ENCODE measurements around the gene CRYGB. TPM values are rescaled to one million over a fixed set of nuclear protein-coding genes. Genes with fewer than 3 reads are reported as not detected.

CRYGB gene
- total RNA-seq, 1 experiment from 2014 or later: 0.87 TPM

GRCh38 chr2:208192611-208193236 is 46.8 kb upstream of the CRYGB start:
- ATAC-seq: no peak
- ChIA-PET POLR2A (interaction anchor here (1.2 kb wide), 1 partner anchor 62 kb away, joined by 5 read pairs; no protein-coding TSS in a partner anchor), CTCF (interaction anchor here (1.2 to 1.5 kb wide), 2 partner anchors 17 to 62 kb away, joined by 4 read pairs; partner anchors contain the start of gene IDH1)
- peaks cover 32% of the 10 kb centered on the region for H3K4me1 Mint-ChIP-seq
- TF ChIP-seq TEAD4 (CRISPR knock-in tag; IDR thresholded peaks at IDR 0.05) (no peak), SMAD3 (CRISPR knock-in tag; IDR thresholded peaks at IDR 0.05; ENCODE audit: borderline replicate concordance) (no peak), TP53 (CRISPR knock-in tag; IDR thresholded peaks at IDR 0.05) (no peak), ZNF423 (CRISPR knock-in tag; IDR thresholded peaks at IDR 0.05) (no peak), ZBTB21 (CRISPR knock-in tag; IDR thresholded peaks at IDR 0.05; ENCODE audit: borderline replicate concordance) (no peak)
- TF ChIP-seq, protein P1, sequence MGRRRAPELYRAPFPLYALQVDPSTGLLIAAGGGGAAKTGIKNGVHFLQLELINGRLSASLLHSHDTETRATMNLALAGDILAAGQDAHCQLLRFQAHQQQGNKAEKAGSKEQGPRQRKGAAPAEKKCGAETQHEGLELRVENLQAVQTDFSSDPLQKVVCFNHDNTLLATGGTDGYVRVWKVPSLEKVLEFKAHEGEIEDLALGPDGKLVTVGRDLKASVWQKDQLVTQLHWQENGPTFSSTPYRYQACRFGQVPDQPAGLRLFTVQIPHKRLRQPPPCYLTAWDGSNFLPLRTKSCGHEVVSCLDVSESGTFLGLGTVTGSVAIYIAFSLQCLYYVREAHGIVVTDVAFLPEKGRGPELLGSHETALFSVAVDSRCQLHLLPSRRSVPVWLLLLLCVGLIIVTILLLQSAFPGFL (CRISPR knock-in tag; IDR thresholded peaks at IDR 0.05; ENCODE audit: borderline replicate concordance): no peak
- TF ChIP-seq, protein P2, sequence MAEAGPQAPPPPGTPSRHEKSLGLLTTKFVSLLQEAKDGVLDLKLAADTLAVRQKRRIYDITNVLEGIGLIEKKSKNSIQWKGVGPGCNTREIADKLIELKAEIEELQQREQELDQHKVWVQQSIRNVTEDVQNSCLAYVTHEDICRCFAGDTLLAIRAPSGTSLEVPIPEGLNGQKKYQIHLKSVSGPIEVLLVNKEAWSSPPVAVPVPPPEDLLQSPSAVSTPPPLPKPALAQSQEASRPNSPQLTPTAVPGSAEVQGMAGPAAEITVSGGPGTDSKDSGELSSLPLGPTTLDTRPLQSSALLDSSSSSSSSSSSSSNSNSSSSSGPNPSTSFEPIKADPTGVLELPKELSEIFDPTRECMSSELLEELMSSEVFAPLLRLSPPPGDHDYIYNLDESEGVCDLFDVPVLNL (CRISPR knock-in tag; IDR thresholded peaks at IDR 0.05; ENCODE audit: borderline replicate concordance, low read depth): no peak
- H3K36me3 Mint-ChIP-seq: no peaks in the 10 kb centered on the region
- no peaks in the 10 kb centered on the region for H3K27me3 Mint-ChIP-seq (ENCODE audit: low read depth)
- H3K27ac Mint-ChIP-seq: no peak overlapping the region
- DNase-seq (ENCODE audit: low spot score): no peak
- H3K9me3 Mint-ChIP-seq: no peaks in the 10 kb centered on the region
- no peak overlapping the region for H3K4me3 Mint-ChIP-seq

GRCh38 chr2:208189810-208190503 is 44.0 kb upstream of the CRYGB start, which contains the start of gene C2orf80:
C2orf80 (minus strand) TSS chr2:208190030; CDS start chr2:208186986, 3,044 bp downstream.
- no peaks in the 10 kb centered on the region for H3K27me3 Mint-ChIP-seq (ENCODE audit: low read depth)
- POLR2A ChIA-PET: no interaction called here
- DNase-seq (ENCODE audit: low spot score): no peak
- peak; percentile 39 for ATAC-seq
- CTCF ChIA-PET: no interaction called here
- no peak within 1 kb of the TSS for H3K27ac Mint-ChIP-seq
- no peaks in the 10 kb centered on the region for H3K9me3 Mint-ChIP-seq
- TF ChIP-seq ZNF138 (CRISPR knock-in tag; conservative IDR thresholded peaks at IDR 0.05): no peak
- TF ChIP-seq KAT7 (CRISPR knock-in tag; IDR thresholded peaks at IDR 0.05; ENCODE audit: borderline replicate concordance): no peak
- no peak for TF ChIP-seq ZNF281 (CRISPR knock-in tag; IDR thresholded peaks at IDR 0.05)
- no peak for TF ChIP-seq GTF2I (CRISPR knock-in tag; conservative IDR thresholded peaks at IDR 0.05)
- TF ChIP-seq E2F1 (CRISPR knock-in tag; IDR thresholded peaks at IDR 0.05): no peak
- TF ChIP-seq PRRX2 (CRISPR knock-in tag; IDR thresholded peaks at IDR 0.05): no peak
- no peak for TF ChIP-seq FOXP1 (CRISPR knock-in tag; IDR thresholded peaks at IDR 0.05; ENCODE audit: borderline replicate concordance)
- no peak for TF ChIP-seq ZNF263 (CRISPR knock-in tag; IDR thresholded peaks at IDR 0.05; ENCODE audit: low read depth)
- TF ChIP-seq IRF2 (CRISPR knock-in tag; IDR thresholded peaks at IDR 0.05; ENCODE audit: borderline replicate concordance, low read depth): no peak
- TF ChIP-seq, protein P2 (CRISPR knock-in tag; IDR thresholded peaks at IDR 0.05; ENCODE audit: borderline replicate concordance, low read depth): no peak
- TF ChIP-seq CREB1 (CRISPR knock-in tag; IDR thresholded peaks at IDR 0.05): no peak
- no peak for TF ChIP-seq EMX1 (CRISPR knock-in tag; IDR thresholded peaks at IDR 0.05)
- no peak for TF ChIP-seq ZNF121 (CRISPR knock-in tag; IDR thresholded peaks at IDR 0.05)
- TF ChIP-seq ZNF219 (CRISPR knock-in tag; IDR thresholded peaks at IDR 0.05; ENCODE audit: borderline replicate concordance): no peak
- no peak for TF ChIP-seq ZNF396 (CRISPR knock-in tag; IDR thresholded peaks at IDR 0.05; ENCODE audit: borderline replicate concordance)
- TF ChIP-seq, protein P3, sequence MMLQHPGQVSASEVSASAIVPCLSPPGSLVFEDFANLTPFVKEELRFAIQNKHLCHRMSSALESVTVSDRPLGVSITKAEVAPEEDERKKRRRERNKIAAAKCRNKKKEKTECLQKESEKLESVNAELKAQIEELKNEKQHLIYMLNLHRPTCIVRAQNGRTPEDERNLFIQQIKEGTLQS (CRISPR knock-in tag; conservative IDR thresholded peaks at IDR 0.05): no peak
- TF ChIP-seq ESRRA (CRISPR knock-in tag; IDR thresholded peaks at IDR 0.05; ENCODE audit: borderline replicate concordance): no peak
- no peak for TF ChIP-seq SMAD3 (CRISPR knock-in tag; IDR thresholded peaks at IDR 0.05; ENCODE audit: borderline replicate concordance)
- peaks cover 58% of the 10 kb centered on the region for H3K4me1 Mint-ChIP-seq
- H3K36me3 Mint-ChIP-seq: no peaks in the 10 kb centered on the region
- no peak within 1 kb of the TSS for H3K4me3 Mint-ChIP-seq
